ENCODE results near the gene IL13RA1. TPM values are rescaled to one million over a fixed set of nuclear protein-coding genes. Genes with fewer than 3 reads are reported as not detected.
"Not testable (repeated sequence)": the region's sequence is repeated elsewhere in the genome, so short reads cannot be mapped to it uniquely, and the experiment has no call there.

IL13RA1 gene
- polyA plus RNA-seq, 2 of the 4 experiments (the other 2 are of a cell fraction) = 51.1 to 86.8 TPM

DNA sequence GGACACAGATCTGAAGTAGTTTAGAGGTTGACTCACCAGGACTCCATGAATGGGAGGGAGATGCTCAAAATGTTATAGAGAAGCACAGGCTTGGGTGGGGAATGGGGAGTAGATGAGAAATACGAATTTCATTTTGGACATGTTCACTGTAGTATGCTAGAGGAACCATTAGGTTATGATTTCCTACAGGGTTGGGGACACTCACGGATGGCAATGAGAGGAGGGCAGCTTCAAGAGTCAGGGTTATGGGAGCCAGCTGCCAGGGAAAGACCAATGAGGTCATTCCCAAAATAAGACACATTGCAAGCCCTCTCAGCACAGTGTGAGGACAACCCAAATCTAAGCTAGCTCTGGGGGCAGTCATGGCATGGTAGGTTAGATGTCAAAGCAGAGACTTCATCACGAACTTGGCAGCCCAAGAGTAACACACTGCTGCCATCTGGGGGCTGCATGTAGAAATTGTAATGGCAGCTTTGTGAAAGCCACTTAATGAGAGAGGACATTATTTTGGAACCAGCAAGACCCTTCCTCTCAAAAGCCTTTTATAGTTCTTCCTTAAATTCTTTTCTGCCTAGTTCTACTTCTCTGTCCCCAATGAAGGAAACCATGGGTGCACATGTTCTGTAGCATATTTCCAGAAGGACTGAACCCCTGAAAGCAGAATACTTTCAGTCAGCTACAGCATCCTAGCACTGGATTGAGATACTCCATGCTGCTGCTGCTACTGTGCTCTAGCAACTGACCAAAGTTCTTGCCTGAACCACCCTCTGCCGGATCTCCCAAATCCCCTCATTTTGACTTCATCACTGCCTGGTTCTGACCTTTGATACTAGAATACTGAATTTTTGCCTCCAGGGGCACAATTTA lies 80.0 kb downstream of the IL13RA1 start (continued):
- TF ChIP-seq CHD2 (IDR thresholded peaks at IDR 0.05; ENCODE audit: low read length, partially characterized antibody) = no peak
- TF ChIP-seq TP53 (CRISPR knock-in tag; IDR thresholded peaks at IDR 0.05) = no peak
- TF ChIP-seq FOSL2 (IDR thresholded peaks at IDR 0.05) = no peak
- no peak for TF ChIP-seq FOSL2 (CRISPR knock-in tag; IDR thresholded peaks at IDR 0.05)

DNA sequence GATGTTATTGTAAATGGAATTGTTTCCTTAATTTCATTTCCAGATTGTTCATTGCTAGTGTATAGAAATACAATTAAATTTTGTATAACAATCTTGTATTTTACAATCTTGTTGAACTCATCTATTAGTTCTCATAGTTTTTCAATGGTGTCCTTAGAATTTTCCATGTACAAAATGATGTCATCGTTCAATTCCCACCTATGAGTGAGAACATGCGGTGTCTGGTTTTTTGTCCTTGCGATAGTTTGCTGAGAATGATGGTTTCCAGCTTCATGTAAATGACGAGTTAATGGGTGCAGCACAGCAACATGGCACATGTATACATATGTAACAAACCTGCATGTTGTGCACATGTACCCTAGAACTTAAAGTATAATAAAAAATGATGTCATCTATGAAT lies 89.9 kb downstream of the IL13RA1 start:
- H3K9me3 ChIP-seq; POLR2A ChIA-PET; H3K27ac ChIP-seq; H3K4me1 ChIP-seq; ATAC-seq; FAIRE-seq; H3K4me2 ChIP-seq; DNase-seq (ENCODE audit: low read depth in 1 of 2, low spot score in 1 of 2); H3K4me3 ChIP-seq: not testable (repeated sequence)
- WGBS (ENCODE audit: missing lambda C conversion rate) = 79% methylated on average over 4 of the region's 4 CpGs
- CTCF ChIA-PET = interaction anchor here (1.1 kb wide), 1 partner anchor 190 kb away, joined by 3 read pairs; no protein-coding TSS in a partner anchor

DNA sequence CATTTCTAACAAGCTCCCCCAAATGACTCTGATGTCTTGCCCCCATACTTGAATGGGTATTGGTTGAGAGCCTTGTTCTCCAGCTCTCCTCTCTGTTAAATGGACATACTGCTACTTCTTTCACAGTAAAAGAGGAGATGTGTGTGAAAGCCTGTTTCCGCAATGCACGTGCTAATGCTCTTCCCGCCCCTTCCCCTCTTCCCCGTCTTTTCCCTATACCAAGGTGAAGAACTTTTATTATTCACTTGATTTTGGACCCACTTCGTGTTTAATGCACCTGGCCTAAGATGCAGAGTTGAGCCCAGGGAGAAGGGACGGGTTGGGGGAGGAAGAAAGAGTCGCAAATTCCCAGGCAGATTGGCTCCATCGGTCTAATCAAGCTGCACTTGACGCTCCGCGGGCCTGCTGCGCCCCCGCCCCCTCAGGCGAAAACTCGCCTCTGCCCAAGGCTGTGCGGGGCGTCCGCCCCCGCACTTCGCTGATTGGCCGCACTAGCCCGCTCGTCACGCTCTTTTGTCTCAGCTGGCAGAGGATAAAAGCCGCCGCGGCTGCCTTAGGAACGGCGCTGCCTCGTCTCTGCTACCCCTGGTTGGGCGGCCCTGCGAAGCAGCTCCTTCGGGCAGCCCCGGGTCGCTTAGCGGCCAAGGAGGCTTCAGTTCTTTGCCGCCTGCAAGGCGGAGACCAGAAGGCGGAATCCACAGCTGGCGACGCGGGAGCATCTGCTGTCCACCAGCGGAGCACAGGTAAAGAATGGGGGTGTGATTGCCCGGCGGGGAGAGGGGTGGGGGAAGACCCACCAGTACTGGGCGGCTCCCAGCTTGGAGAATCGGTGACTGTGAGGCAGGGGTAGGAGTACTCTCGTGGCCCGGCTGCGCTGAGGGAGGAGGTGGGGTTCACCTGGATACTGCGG lies 96.1 kb downstream of the IL13RA1 start, which contains the start of gene ZCCHC12:
ZCCHC12 (plus strand) TSS at position 562 of the 910 bp plus-strand sequence. CDS start 1,421 bp downstream, outside the sequence.
- TF ChIP-seq, protein P1, sequence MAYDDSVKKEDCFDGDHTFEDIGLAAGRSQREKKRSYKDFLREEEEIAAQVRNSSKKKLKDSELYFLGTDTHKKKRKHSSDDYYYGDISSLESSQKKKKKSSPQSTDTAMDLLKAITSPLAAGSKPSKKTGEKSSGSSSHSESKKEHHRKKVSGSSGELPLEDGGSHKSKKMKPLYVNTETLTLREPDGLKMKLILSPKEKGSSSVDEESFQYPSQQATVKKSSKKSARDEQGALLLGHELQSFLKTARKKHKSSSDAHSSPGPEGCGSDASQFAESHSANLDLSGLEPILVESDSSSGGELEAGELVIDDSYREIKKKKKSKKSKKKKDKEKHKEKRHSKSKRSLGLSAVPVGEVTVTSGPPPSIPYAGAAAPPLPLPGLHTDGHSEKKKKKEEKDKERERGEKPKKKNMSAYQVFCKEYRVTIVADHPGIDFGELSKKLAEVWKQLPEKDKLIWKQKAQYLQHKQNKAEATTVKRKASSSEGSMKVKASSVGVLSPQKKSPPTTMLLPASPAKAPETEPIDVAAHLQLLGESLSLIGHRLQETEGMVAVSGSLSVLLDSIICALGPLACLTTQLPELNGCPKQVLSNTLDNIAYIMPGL (CRISPR knock-in tag; IDR thresholded peaks at IDR 0.05; ENCODE audit: borderline replicate concordance) = no peak
- no peak for TF ChIP-seq POLR2AphosphoS2 (conservative IDR thresholded peaks at IDR 0.05; ENCODE audit: low read length)
- TF ChIP-seq EHF (CRISPR knock-in tag; IDR thresholded peaks at IDR 0.05) = no peak
- TF ChIP-seq RFX5 (IDR thresholded peaks at IDR 0.05) = no peak
- TF ChIP-seq ZC3H11A (IDR thresholded peaks at IDR 0.05) = no peak
- TF ChIP-seq TFCP2L1 (CRISPR knock-in tag; IDR thresholded peaks at IDR 0.05) = no peak
- TF ChIP-seq, protein P2, sequence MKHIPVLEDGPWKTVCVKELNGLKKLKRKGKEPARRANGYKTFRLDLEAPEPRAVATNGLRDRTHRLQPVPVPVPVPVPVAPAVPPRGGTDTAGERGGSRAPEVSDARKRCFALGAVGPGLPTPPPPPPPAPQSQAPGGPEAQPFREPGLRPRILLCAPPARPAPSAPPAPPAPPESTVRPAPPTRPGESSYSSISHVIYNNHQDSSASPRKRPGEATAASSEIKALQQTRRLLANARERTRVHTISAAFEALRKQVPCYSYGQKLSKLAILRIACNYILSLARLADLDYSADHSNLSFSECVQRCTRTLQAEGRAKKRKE (CRISPR knock-in tag; IDR thresholded peaks at IDR 0.05; ENCODE audit: low read depth) = no peak
- no peak for TF ChIP-seq SREBF2 (IDR thresholded peaks at IDR 0.05)
- TF ChIP-seq, protein P3, sequence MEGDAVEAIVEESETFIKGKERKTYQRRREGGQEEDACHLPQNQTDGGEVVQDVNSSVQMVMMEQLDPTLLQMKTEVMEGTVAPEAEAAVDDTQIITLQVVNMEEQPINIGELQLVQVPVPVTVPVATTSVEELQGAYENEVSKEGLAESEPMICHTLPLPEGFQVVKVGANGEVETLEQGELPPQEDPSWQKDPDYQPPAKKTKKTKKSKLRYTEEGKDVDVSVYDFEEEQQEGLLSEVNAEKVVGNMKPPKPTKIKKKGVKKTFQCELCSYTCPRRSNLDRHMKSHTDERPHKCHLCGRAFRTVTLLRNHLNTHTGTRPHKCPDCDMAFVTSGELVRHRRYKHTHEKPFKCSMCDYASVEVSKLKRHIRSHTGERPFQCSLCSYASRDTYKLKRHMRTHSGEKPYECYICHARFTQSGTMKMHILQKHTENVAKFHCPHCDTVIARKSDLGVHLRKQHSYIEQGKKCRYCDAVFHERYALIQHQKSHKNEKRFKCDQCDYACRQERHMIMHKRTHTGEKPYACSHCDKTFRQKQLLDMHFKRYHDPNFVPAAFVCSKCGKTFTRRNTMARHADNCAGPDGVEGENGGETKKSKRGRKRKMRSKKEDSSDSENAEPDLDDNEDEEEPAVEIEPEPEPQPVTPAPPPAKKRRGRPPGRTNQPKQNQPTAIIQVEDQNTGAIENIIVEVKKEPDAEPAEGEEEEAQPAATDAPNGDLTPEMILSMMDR (IDR thresholded peaks at IDR 0.05) = no peak
- TF ChIP-seq, protein P4, sequence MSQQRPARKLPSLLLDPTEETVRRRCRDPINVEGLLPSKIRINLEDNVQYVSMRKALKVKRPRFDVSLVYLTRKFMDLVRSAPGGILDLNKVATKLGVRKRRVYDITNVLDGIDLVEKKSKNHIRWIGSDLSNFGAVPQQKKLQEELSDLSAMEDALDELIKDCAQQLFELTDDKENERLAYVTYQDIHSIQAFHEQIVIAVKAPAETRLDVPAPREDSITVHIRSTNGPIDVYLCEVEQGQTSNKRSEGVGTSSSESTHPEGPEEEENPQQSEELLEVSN (IDR thresholded peaks at IDR 0.05; ENCODE audit: borderline replicate concordance, low read depth) = no peak; the same call in 1 of the 2 replicates
- TF ChIP-seq NR3C1 (IDR thresholded peaks at IDR 0.05) = no peak
- TF ChIP-seq TP53 (CRISPR knock-in tag; IDR thresholded peaks at IDR 0.05) = no peak
- TF ChIP-seq FOSL2 (IDR thresholded peaks at IDR 0.05) = no peak
- TF ChIP-seq FOSL2 (CRISPR knock-in tag; IDR thresholded peaks at IDR 0.05) = no peak
- TF ChIP-seq RARB (CRISPR knock-in tag; IDR thresholded peaks at IDR 0.05) = no peak
- TF ChIP-seq ESRRA (IDR thresholded peaks at IDR 0.05; ENCODE audit: borderline replicate concordance, low read length) = no peak
- Histone ChIP-seq H3K4me2 (peak within 1 kb of the TSS; percentile 91), H3K4me1 (no peaks in the 10 kb centered on the region), H3K9me3 (no peaks in the 10 kb centered on the region), H3K4me3 (peak within 1 kb of the TSS; percentile 39), H3K27ac (peak within 1 kb of the TSS in 1 of 2 experiments; percentile 66; a peak in 3 of 6 replicates)
- ATAC-seq = peak; percentile 69 to 90
- WGBS (ENCODE audit: missing lambda C conversion rate) = 27% methylated on average over 18 of the region's 51 CpGs
- FAIRE-seq = no peak
- CTCF ChIA-PET = interaction anchor here (0.7 to 3.4 kb wide), 10 partner anchors 10 to 246 kb away, joined by 3 to 14 read pairs (median 4); no protein-coding TSS in a partner anchor
- peak; percentile 26 to 48 for DNase-seq (ENCODE audit: low read depth in 1 of 2, low spot score in 1 of 2)
- POLR2A ChIA-PET = no interaction called here

All from A549 (cell line).